ENCODE measurements around the gene C16orf46. TPM values are rescaled to one million over a fixed set of nuclear protein-coding genes. Genes with fewer than 3 reads are reported as not detected.

The C16orf46 gene
- total and polyA plus RNA-seq, 2 of the 4 experiments (the other 2 are of a cell fraction), result 0.27 to 0.72 TPM

DNA sequence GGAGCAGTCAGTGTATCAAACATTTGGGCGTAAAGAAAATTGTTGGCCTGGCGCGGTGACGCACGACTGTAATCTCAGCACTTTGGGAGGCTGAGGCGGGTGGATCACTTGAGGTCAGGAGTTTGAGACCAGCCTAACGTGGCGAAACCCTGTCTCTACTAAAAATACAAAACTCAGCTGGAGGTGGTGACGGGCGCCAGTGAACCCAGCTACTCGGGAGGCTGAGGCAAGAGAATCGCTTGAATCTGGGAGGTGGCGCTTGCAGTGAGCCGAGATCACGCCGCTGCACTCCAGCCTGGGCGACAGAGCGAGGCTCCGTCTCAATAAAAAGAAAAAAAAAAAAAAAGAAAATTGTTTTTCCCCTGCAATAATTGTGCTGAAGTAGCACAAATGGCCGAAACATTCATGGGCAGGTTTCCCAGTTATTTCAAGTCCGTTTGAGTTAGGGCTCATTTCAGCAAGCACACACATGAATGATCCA is 17.8 kb upstream of the C16orf46 start:
- in situ Hi-C loops (cut with MboI; ENCODE audit: low sequenced_read_pairs), result no loop called here
- no peak overlapping the region for H3K56ac ChIP-seq (ENCODE audit: extremely low read depth, insufficient read depth, low read length)

More for the DNA sequence above, 17.8 kb upstream of the C16orf46 start:
- H4K91ac ChIP-seq (ENCODE audit: insufficient read depth, low read depth, low read length), result no peak overlapping the region
- no peak overlapping the region for H2AFZ ChIP-seq (replicated peaks; ENCODE audit: low read length, poor library complexity)
- ChIA-PET POLR2A (ENCODE audit: unreplicated experiment) (no interaction called here), CTCF (no interaction called here)
- no peak overlapping the region for H3K4me3 ChIP-seq (ENCODE audit: insufficient read depth, low read depth, low read length)
- H3K36me3 ChIP-seq (ENCODE audit: control insufficient read depth, insufficient read depth, low read length), result no peaks in the 10 kb centered on the region
- dilution Hi-C loops (cut with HindIII; ENCODE audit: low sequenced_read_pairs, unreplicated experiment), result no loop called here
- H2BK5ac ChIP-seq (ENCODE audit: low read depth, low read length, poor library complexity, severe bottlenecking), result no peak overlapping the region
- DNase-seq, result peak; percentile 16
- H3K9ac ChIP-seq (ENCODE audit: low read depth, low read length), result no peak overlapping the region
- no peaks in the 10 kb centered on the region for H3K9me3 ChIP-seq (ENCODE audit: control insufficient read depth, insufficient read depth, low read length)
- peaks cover 7 to 30% of the 10 kb centered on the region in 2 experiments; a peak in 3 of 4 replicates for H3K79me1 ChIP-seq (ENCODE audit: low read depth in 1 of 2, low read length in 2 of 2)
- no peaks in the 10 kb centered on the region for H3K9me1 ChIP-seq (ENCODE audit: insufficient read depth, low read length)
- intact Hi-C loops (cut with micrococcal nuclease), result loop anchor here (5.0 to 10.0 kb wide), 3 partner anchors 58 to 920 kb away; partner anchors contain the start of genes ATMIN and GAN
- H3K4me1 ChIP-seq (ENCODE audit: control insufficient read depth, insufficient read depth, low read length), result 0 out of 2 replicates have a peak, but pooled peaks cover 2% of the 10 kb centered on the region
- no peaks in the 10 kb centered on the region for H3K27me3 ChIP-seq (ENCODE audit: control insufficient read depth, insufficient read depth, low read length)
- H4K8ac ChIP-seq (ENCODE audit: low read depth in 2 of 2, low read length in 2 of 2), result no peak overlapping the region
- H3K4ac ChIP-seq (ENCODE audit: low read depth, low read length), result no peak overlapping the region
- H2AK5ac ChIP-seq (ENCODE audit: low read depth, low read length), result no peak overlapping the region
- H3K27ac ChIP-seq (ENCODE audit: insufficient read depth, low read length), result no peak overlapping the region
- H4K20me1 ChIP-seq (ENCODE audit: insufficient read depth, low read length), result no peaks in the 10 kb centered on the region
- H3K18ac ChIP-seq (ENCODE audit: low read depth, low read length), result no peak overlapping the region
- H3K14ac ChIP-seq (replicated peaks; ENCODE audit: low read depth, low read length), result 0 out of 2 replicates have a peak overlapping the region, but pooled peaks have one; percentile 17
- H2BK20ac ChIP-seq (ENCODE audit: low read depth, low read length), result no peak overlapping the region
- peak overlapping the region; percentile 67 for H3K23ac ChIP-seq (ENCODE audit: low read depth, low read length)
- H2BK120ac ChIP-seq (ENCODE audit: low read depth, low read length), result no peak overlapping the region
- no peak overlapping the region for H2BK15ac ChIP-seq (ENCODE audit: low read depth, low read length)
- no peak overlapping the region for H2AK9ac ChIP-seq (replicated peaks; ENCODE audit: low read depth, low read length, poor library complexity)
- H4K5ac ChIP-seq (ENCODE audit: low read depth, low read length), result no peak overlapping the region
- TF ChIP-seq CEBPB (IDR thresholded peaks at IDR 0.05; ENCODE audit: low read depth, low read length) (no peak), MAFK (IDR thresholded peaks at IDR 0.05; ENCODE audit: low read depth, low read length) (peak; percentile 76)
- BruUV-seq (replicated peaks), result no TSS peak
- ATAC-seq (ENCODE audit: low read depth), result no peak
- peak overlapping the region; percentile 64 for H3K4me2 ChIP-seq (ENCODE audit: low read depth, low read length)
- WGBS, 2 experiments (ENCODE audit: extremely low coverage in 2 of 2, insufficient read length in 1 of 2), result 70% methylated on average over 7 of the region's 21 CpGs; no CpG with 5 or more reads in 1 of the 2 experiments
